Transverse colon (tissue), 4 donors: ENCODE measurements around the gene CDK14.

Source experiments
- EP300 ChIP-seq: sonication (generic); formaldehyde crosslinking; IDR thresholded peaks from one replicate; pipeline ENCODE4 v1.6.1; 2017; ENCODE audit warnings: antibody characterized with exemption, low read depth
- POLR2A ChIP-seq: fragments of 450-650 bp; IDR thresholded peaks from one replicate; pipeline ENCODE4 v1.6.1; 2016; ENCODE audit warnings: antibody characterized with exemption, mild to moderate bottlenecking, moderate library complexity
- POLR2AphosphoS5 ChIP-seq, 3 donors: sonication (generic); formaldehyde crosslinking; IDR thresholded peaks; one replicate each; pipeline ENCODE4 v1.6.1; 2016; ENCODE audit warnings: antibody characterized with exemption in 3 of 3
- TF ChIP-seq, protein P1 (sequence below), 5 experiments: fragments of 200-600 bp in 3 of 5; fragments of 450-650 bp in 2 of 5; sonication (generic) in 3 of 5; IDR thresholded peaks; 1 replicate in 2 of 5; 2 replicates in 3 of 5; pipeline ENCODE4 v1.5.1; 2016 to 2017; ENCODE audit warnings: antibody characterized with exemption in 5 of 5, inconsistent platforms in 3 of 5, mild to moderate bottlenecking in 2 of 5, moderate library complexity in 1 of 5

DNA sequence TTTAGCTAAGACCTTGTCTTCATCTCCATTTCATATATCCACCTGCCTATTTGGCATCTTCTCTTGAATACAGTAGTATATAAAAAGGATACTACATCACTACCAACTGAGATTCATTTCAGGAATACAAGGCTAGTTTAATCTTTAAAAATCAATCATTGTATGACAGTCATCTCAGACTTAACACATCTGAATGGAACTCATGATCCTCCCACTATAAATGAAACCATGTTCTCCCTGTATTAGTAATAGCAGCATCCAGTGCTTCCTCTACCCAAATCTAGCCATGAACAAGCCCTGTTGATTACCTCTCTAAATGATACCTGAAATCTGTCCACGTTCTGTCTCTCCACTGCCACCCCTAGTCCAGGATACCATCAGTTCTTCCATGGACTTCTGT, 196.2 kb downstream of the CDK14 start:
- TF ChIP-seq, protein P1, sequence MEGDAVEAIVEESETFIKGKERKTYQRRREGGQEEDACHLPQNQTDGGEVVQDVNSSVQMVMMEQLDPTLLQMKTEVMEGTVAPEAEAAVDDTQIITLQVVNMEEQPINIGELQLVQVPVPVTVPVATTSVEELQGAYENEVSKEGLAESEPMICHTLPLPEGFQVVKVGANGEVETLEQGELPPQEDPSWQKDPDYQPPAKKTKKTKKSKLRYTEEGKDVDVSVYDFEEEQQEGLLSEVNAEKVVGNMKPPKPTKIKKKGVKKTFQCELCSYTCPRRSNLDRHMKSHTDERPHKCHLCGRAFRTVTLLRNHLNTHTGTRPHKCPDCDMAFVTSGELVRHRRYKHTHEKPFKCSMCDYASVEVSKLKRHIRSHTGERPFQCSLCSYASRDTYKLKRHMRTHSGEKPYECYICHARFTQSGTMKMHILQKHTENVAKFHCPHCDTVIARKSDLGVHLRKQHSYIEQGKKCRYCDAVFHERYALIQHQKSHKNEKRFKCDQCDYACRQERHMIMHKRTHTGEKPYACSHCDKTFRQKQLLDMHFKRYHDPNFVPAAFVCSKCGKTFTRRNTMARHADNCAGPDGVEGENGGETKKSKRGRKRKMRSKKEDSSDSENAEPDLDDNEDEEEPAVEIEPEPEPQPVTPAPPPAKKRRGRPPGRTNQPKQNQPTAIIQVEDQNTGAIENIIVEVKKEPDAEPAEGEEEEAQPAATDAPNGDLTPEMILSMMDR (IDR thresholded peaks at IDR 0.05), result no peak
- TF ChIP-seq POLR2AphosphoS5 (IDR thresholded peaks at IDR 0.05) (no peak), EP300 (no peak), POLR2A (no peak)
